GM20000 (cell line): ENCODE data around the gene FAR2.

Experiments used
- DNase-seq: peaks from one replicate; pipeline ENCODE4 v3.0.0; 2012; ENCODE audit warnings: low spot score
- CTCF ChIP-seq: IDR thresholded peaks from 2 replicates; pipeline ENCODE4 v1.5.1; 2012; ENCODE audit warnings: mild to moderate bottlenecking, control low read depth; ENCODE audit errors: extremely low read depth, missing control alignments

The FAR2 gene

DNA sequence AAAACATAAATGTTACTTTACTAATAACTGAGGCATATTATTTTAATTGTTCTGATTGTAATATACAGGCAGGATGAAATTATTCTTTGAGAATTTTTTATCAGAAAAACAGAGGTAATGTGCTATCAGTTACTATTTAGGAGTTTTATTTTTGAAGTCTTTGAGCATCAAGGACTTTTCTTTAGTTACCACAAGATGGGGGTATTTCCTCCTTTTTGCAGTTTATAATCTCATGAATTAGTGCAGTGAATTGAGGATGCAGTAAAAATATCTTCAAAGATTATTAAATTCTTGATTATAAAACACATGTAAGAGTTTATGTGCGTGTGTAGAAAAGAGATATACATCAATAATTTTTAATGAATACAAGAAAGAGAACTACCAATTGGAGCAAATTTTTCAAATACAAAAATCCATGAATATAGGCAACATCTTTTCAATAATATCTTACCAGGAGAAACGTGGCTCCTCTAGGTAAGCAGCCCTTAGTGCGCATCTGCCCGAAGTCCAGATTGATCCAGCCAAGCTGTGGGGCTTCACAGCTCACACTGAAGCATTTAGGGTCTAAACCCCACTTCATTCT is 160.3 kb downstream of the FAR2 start:
- no peak for TF ChIP-seq CTCF
- DNase-seq: no peak

- DNase-seq: no peak
These were observed 161.8 kb downstream of the FAR2 start for GRCh38 chr12:29310899-29311298.

DNA sequence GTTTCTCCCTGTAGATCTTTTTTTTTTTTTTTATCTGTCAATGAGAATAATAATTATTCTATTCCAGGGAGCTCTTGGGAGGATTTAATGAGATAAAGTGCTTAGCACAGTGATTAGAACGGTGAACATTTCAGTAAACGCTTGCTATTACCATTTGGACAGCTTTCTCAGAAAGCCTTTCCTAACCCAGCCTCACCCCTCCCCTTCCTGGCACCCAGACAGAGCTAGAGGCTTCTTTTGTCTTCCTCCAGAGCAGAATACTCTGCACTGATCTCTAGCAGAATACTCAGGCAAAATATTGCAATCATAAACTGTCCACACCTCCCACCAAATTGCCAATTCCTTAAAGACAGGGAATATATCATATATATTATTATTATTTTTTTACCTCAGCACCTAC is 165.3 kb downstream of the FAR2 start:
- DNase-seq: no peak
- no peak for TF ChIP-seq CTCF

More at GRCh38 chr12:29310899-29311298, 161.8 kb downstream of the FAR2 start:
- no peak for TF ChIP-seq CTCF

DNA sequence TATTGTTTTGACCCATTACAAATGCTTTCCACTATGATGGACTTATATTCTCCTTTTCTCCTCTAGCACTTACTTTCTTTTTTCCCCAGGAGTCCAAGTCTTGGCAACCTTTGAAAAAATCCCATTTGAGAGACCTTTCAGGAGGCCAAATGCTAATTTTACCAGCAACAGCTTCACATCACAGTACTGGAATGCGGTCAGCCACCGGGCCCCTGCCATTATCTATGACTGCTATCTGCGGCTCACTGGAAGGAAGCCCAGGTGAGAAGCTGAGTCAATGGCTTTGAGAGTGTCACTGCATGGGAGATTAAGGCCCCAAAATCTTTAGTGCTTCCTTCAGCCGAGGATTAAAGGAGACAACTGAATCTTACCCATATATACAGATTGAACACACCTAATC is 167.7 kb downstream of the FAR2 start:
- DNase-seq: no peak
- TF ChIP-seq CTCF: no peak

DNA sequence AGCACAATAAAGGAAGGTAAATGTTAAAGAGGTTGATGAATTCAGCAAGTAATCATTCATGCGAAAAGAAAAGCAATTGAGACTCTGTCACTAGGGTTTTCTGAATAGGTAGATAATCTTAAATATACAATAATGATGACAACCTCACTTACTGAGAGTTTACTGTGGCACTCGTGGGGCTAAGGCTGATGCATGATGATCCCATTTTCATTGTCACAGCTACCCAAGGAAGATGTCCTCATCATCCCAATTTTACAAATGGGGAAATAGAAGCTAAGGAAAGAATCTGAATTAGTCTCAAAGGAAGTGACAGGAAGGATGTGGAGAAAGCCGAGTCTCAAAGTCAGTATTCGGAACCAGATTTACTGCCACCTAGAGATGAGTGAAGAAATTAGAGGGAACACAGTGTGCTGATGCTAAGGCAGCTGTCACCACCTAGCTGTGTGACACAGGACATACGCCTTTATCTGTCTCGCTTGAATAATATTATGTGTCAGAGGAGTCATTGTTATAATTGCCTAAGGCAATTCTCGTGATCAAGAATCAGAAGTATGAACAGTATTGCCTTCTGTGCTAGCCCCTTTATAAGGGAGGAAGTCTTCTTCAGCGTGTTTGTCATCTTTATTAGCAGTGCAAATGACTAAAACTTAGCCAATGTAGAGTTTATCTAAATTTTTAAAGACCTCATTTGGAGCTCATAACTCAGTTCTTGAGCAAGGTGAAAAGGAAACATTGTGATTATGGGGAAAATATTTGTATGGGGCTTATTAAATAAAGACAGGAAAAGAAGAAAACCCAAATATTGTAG is 168.7 kb downstream of the FAR2 start:
- peak; percentile 64 for DNase-seq
- peak; percentile 95 for TF ChIP-seq CTCF

DNA sequence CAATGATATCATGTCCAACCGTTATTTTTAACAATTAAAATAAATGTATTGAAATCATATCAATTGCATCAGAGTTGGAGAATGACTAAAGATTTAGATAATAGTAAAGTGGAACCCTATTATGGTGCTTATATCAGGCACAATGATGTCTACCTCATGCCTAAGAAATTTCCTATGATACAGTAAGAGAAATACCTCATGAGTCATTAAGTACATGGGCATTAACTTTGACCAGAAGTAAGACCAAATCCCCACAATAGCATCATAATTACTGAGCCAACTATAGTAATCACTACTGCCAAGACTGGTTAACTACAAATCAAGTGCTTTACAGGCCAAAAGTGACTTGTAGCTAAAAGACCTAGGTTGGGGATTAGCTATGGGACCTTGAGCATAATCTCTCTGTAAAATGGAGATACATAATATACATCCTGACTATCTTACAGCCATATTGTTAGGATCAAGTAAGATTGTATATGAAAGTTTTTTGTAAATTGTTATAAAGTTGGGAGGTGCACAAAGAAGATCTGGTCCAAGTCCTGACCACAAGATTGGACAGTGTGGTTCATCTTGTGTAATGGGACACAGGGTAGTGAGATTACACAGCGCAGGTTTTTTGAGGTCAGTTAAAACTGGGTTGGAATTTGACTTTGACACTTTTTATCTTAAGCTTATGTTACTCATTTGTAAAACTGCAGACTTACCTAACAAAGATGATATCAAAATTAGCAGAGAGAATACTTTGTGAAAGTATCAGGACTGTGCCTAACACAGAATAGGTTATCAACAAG is 171.4 kb downstream of the FAR2 start:
- DNase-seq: no peak
- no peak for TF ChIP-seq CTCF

GRCh38 chr12:29322157-29322556 is 173.1 kb downstream of the FAR2 start:
- no peak for DNase-seq
- TF ChIP-seq CTCF: no peak
